HCT116 (cell line): Measurements from ENCODE around the gene GRHL1. TPM values are rescaled to one million over a fixed set of nuclear protein-coding genes. Genes with fewer than 3 reads are reported as not detected.

Experiments
- ATAC-seq: fragments of 200-7000 bp; cut with Tn5 transposase; 2 replicates; pipeline ENCODE4 v1.9.1; 2020; ENCODE audit warnings: mild to moderate bottlenecking, moderate library complexity
- BruUV-seq: library from RNA; stranded (reverse); fragments of 400-500 nt; replicated peaks from 2 replicates; lab custom pipeline; 2021; lab: Mats Ljungman, UMichigan
- CTCF ChIA-PET: fragments of 300-600 bp; sonication (Branson Sonifier 250); formaldehyde crosslinking; loops from one replicate; lab custom pipeline; 2021; ENCODE audit warnings: antibody characterized with exemption; lab: Charles Lee
- POLR2A ChIA-PET: fragments of 300-600, 350-600 bp; sonication (Branson Sonifier 250); formaldehyde crosslinking; loops from one replicate; lab custom pipeline; 2021; ENCODE audit warnings: antibody characterized with exemption; lab: Charles Lee
- RAD21 ChIA-PET, 2 experiments: fragments of 300-600 bp; sonication (Branson Sonifier 250); formaldehyde crosslinking; loops; one replicate each; lab custom pipeline; 2023; ENCODE audit warnings: low total read pairs in 2 of 2; ENCODE audit not compliant: uncharacterized antibody in 2 of 2, unreplicated experiment in 2 of 2, low non-redundant PET in 1 of 2; lab: Charles Lee
- DNase-seq: peaks from one replicate; pipeline ENCODE4 v3.0.0-alpha.2; 2010; ENCODE audit warnings: low read depth, low spot score
- H2AFZ ChIP-seq: fragments of 200-600 bp; shearing (Covaris generic), sonication (generic); 2 replicates; pipeline ENCODE4 v1.6.1; 2017; ENCODE audit warnings: low read depth, mixed run types, mixed read lengths, antibody characterized with exemption, low read length; ENCODE audit not compliant: poor library complexity, severe bottlenecking
- H3K27ac ChIP-seq: 2 replicates; pipeline ENCODE4 v1.5.1; 2012; ENCODE audit warnings: low read depth, low read length
- H3K27me3 ChIP-seq: fragments of 200-600 bp; sonication (generic); 2 replicates; pipeline ENCODE4 v1.6.1; 2016; ENCODE audit warnings: mixed run types, low read length, mixed read lengths; ENCODE audit not compliant: insufficient read depth
- H3K36me3 ChIP-seq, 2 experiments: fragments of 200-500 bp in 1 of 2; fragments of 200-600 bp in 1 of 2; sonication (Bioruptor generic) in 1 of 2; sonication (generic) in 1 of 2; 2 replicates each; pipeline versions ENCODE4 v1.5.1 to v1.6.1; 2014 to 2016; ENCODE audit warnings: low read length in 2 of 2, inconsistent platforms in 1 of 2, mixed read lengths in 1 of 2, mixed run types in 1 of 2; ENCODE audit not compliant: insufficient read depth in 2 of 2, control insufficient read depth in 1 of 2
- H3K4me1 ChIP-seq, 2 experiments: fragments of 200-600 bp in 1 of 2; sonication (generic) in 1 of 2; 2 replicates each; pipeline versions ENCODE4 v1.5.1 to v1.6.1; 2012 to 2017; ENCODE audit warnings: low read length in 2 of 2, inconsistent platforms in 1 of 2, mild to moderate bottlenecking in 1 of 2, mixed read lengths in 1 of 2, mixed run types in 1 of 2, moderate library complexity in 1 of 2; ENCODE audit not compliant: insufficient read depth in 2 of 2, control insufficient read depth in 1 of 2
- H3K4me2 ChIP-seq: fragments of 200-600 bp; sonication (generic); 2 replicates; pipeline ENCODE4 v1.6.1; 2017; ENCODE audit warnings: mixed run types, low read length, mixed read lengths
- H3K4me3 ChIP-seq, 2 experiments: fragments of 200-600 bp in 1 of 2; sonication (generic) in 1 of 2; replicated peaks in 1 of 2; 2 replicates each; pipeline ENCODE4 v1.5.1; 2011 to 2016; ENCODE audit warnings: low read length in 2 of 2, control low read depth in 1 of 2, low read depth in 1 of 2, mild to moderate bottlenecking in 1 of 2, mixed read lengths in 1 of 2, mixed run types in 1 of 2
- H3K79me2 ChIP-seq: fragments of 200-600 bp; sonication (generic); 2 replicates; pipeline ENCODE4 v1.6.1; 2017; ENCODE audit warnings: mild to moderate bottlenecking, mixed run types, low read length, moderate library complexity, mixed read lengths; ENCODE audit not compliant: insufficient read depth
- H3K9ac ChIP-seq: fragments of 200-600 bp; sonication (generic); 2 replicates; pipeline ENCODE4 v1.6.1; 2016; ENCODE audit warnings: low read length, mixed read lengths
- H3K9me2 ChIP-seq: fragments of 200-600 bp; sonication (generic), shearing (Covaris generic); 2 replicates; pipeline ENCODE4 v1.6.1; 2017; ENCODE audit warnings: mixed run types, mild to moderate bottlenecking, moderate library complexity; ENCODE audit not compliant: insufficient read depth
- H3K9me3 ChIP-seq, 2 experiments: fragments of 200-500 bp in 1 of 2; fragments of 200-600 bp in 1 of 2; sonication (Bioruptor generic) in 1 of 2; sonication (generic) in 1 of 2; 2 replicates each; pipeline ENCODE4 v1.6.1; 2014 to 2017; ENCODE audit warnings: low read length in 2 of 2, mixed read lengths in 2 of 2, inconsistent platforms in 1 of 2, low read depth in 1 of 2, mild to moderate bottlenecking in 1 of 2, mixed run types in 1 of 2, moderate library complexity in 1 of 2; ENCODE audit not compliant: control insufficient read depth in 1 of 2, insufficient read depth in 1 of 2
- H4K20me1 ChIP-seq: fragments of 200-600 bp; sonication (generic), shearing (Covaris generic); 2 replicates; pipeline ENCODE4 v1.6.1; 2017; ENCODE audit warnings: mixed run types, mild to moderate bottlenecking, moderate library complexity; ENCODE audit not compliant: insufficient read depth
- CBX3 ChIP-seq: IDR thresholded peaks from 2 replicates; pipeline ENCODE4 v1.6.1; 2012; ENCODE audit warnings: low read depth
- CEBPB ChIP-seq: IDR thresholded peaks from 2 replicates; pipeline ENCODE4 v1.6.1; 2012; ENCODE audit warnings: low read depth
- EGR1 ChIP-seq: IDR thresholded peaks from 2 replicates; pipeline ENCODE4 v1.6.1; 2012; ENCODE audit warnings: low read depth
- ELF1 ChIP-seq: IDR thresholded peaks from 2 replicates; pipeline ENCODE4 v1.6.1; 2012; ENCODE audit warnings: low read depth, borderline replicate concordance
- EZH2 ChIP-seq: fragments of 200-600 bp; sonication (generic); IDR thresholded peaks from 2 replicates; pipeline ENCODE4 v1.6.1; 2017; ENCODE audit warnings: antibody characterized with exemption, mixed run types
- EZH2phosphoT487 ChIP-seq: fragments of 200-600 bp; IDR thresholded peaks from 2 replicates; pipeline ENCODE4 v1.6.1; 2018; ENCODE audit warnings: antibody characterized with exemption, borderline replicate concordance
- FOSL1 ChIP-seq: IDR thresholded peaks from 2 replicates; pipeline ENCODE4 v1.6.1; 2012; ENCODE audit warnings: low read depth
- POLR2A ChIP-seq: IDR thresholded peaks from 2 replicates; pipeline ENCODE4 v1.7.0; 2011; ENCODE audit warnings: borderline replicate concordance; ENCODE audit not compliant: insufficient read depth, insufficient read length; ENCODE audit errors: extremely low read depth
- POLR2AphosphoS5 ChIP-seq: IDR thresholded peaks from 2 replicates; pipeline ENCODE4 v1.6.1; 2011; ENCODE audit warnings: mild to moderate bottlenecking, low read depth, low read length, moderate library complexity
- RAD21 ChIP-seq: IDR thresholded peaks from 2 replicates; pipeline ENCODE4 v1.6.1; 2012; ENCODE audit warnings: low read depth, mild to moderate bottlenecking
- REST ChIP-seq: IDR thresholded peaks from 2 replicates; pipeline ENCODE4 v1.6.1; 2012; ENCODE audit warnings: low read depth
- SIN3A ChIP-seq: IDR thresholded peaks from 2 replicates; pipeline ENCODE4 v1.6.1; 2012; ENCODE audit warnings: low read depth
- SP1 ChIP-seq: IDR thresholded peaks from 2 replicates; pipeline ENCODE4 v1.6.1; 2012; ENCODE audit warnings: low read depth
- SRF ChIP-seq: IDR thresholded peaks from 2 replicates; pipeline ENCODE4 v1.6.1; 2012; ENCODE audit warnings: low read depth
- TCF7L2 ChIP-seq: IDR thresholded peaks from 2 replicates; pipeline ENCODE4 v1.7.0; 2011; ENCODE audit warnings: borderline replicate concordance, inconsistent platforms; ENCODE audit not compliant: insufficient read depth, insufficient read length; ENCODE audit errors: extremely low read depth
- YY1 ChIP-seq: IDR thresholded peaks from 2 replicates; pipeline ENCODE4 v1.6.1; 2011; ENCODE audit warnings: low read length, low read depth, moderate library complexity, mild to moderate bottlenecking; ENCODE audit not compliant: insufficient replicate concordance; ENCODE audit errors: extremely low read depth
- ZFX ChIP-seq: fragments of 450-650 bp; IDR thresholded peaks from 2 replicates; pipeline ENCODE4 v1.6.1; 2017
- ZNF274 ChIP-seq: fragments of 200-500 bp; sonication (Bioruptor generic); IDR thresholded peaks from 2 replicates; pipeline ENCODE4 v1.6.1; 2014; ENCODE audit warnings: mild to moderate bottlenecking, low read depth, low read length, inconsistent platforms
- intact Hi-C: fragments of 100-400 bp; cut with micrococcal nuclease; formaldehyde crosslinking; loops from 2 replicates; pipeline ENCODE4 v1.10.0; 2022
- total RNA-seq: library from RNA; stranded (reverse); gene quantifications from one replicate; pipeline ENCODE4 v1.2.1, GENCODE V29; 2021; ENCODE audit not compliant: unreplicated experiment
- TF ChIP-seq, protein P1 (sequence below): IDR thresholded peaks from 2 replicates; pipeline ENCODE4 v1.6.1; 2012
- TF ChIP-seq, protein P2 (sequence below): IDR thresholded peaks from 2 replicates; pipeline ENCODE4 v1.6.1; 2012

Gene GRHL1
- total RNA-seq, 1 experiment from 2014 or later, result 8.5 TPM

- Histone ChIP-seq H3K4me1 (peaks cover 3 to 20% of the 10 kb centered on the region in 2 experiments; a peak in 3 of 4 replicates), H3K9me3 (peaks cover 0 to 3% of the 10 kb centered on the region in 2 experiments; a peak in 1 of 4 replicates), H3K36me3 (no peaks in the 10 kb centered on the region), H2AFZ (no peak overlapping the region), H3K9me2 (no peaks in the 10 kb centered on the region), H3K27ac (no peak overlapping the region), H3K4me2 (no peak overlapping the region), H3K4me3 (no peak overlapping the region), H3K9ac (no peak overlapping the region), H4K20me1 (no peaks in the 10 kb centered on the region), H3K27me3 (no peaks in the 10 kb centered on the region), H3K79me2 (no peaks in the 10 kb centered on the region)
- POLR2A ChIA-PET, result no interaction called here
- intact Hi-C loops, result no loop called here
- RAD21 ChIA-PET, result no interaction called here
- DNase-seq, result no peak
- CTCF ChIA-PET, result no interaction called here
- no TSS peak for BruUV-seq
- TF ChIP-seq TCF7L2, result no peak
- TF ChIP-seq SP1, result no peak
- no peak for TF ChIP-seq EZH2
- no peak for TF ChIP-seq RAD21
- no peak for TF ChIP-seq FOSL1
- no peak for TF ChIP-seq YY1
- no peak for TF ChIP-seq POLR2A
- no peak for TF ChIP-seq ELF1
- TF ChIP-seq, protein P1, sequence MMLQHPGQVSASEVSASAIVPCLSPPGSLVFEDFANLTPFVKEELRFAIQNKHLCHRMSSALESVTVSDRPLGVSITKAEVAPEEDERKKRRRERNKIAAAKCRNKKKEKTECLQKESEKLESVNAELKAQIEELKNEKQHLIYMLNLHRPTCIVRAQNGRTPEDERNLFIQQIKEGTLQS, result no peak
- no peak for TF ChIP-seq EZH2phosphoT487
- no peak for TF ChIP-seq ZNF274
- TF ChIP-seq REST, result no peak
- TF ChIP-seq, protein P2, sequence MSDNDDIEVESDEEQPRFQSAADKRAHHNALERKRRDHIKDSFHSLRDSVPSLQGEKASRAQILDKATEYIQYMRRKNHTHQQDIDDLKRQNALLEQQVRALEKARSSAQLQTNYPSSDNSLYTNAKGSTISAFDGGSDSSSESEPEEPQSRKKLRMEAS, result no peak
- TF ChIP-seq CBX3, result no peak
- TF ChIP-seq SRF, result no peak
- TF ChIP-seq POLR2AphosphoS5, result no peak
- TF ChIP-seq CEBPB, result no peak
- TF ChIP-seq ZFX, result no peak
- no peak for TF ChIP-seq EGR1
- TF ChIP-seq SIN3A, result no peak
- ATAC-seq, result no peak
These were observed 57.3 kb downstream of the GRHL1 start for GRCh38 chr2:10008809-10009176.
